ENCODE measurements around the gene EIF3I. TPM values are rescaled to one million over a fixed set of nuclear protein-coding genes. Genes with fewer than 3 reads are reported as not detected.

EIF3I gene
- total and polyA plus RNA-seq, 2 donors from 2014 or later: 132 to 178 TPM

GRCh38 chr1:32204943-32205361, 17.3 kb upstream of the EIF3I start:
- H3K4me1 ChIP-seq (ENCODE audit: control insufficient read depth in 2 of 3, insufficient read depth in 2 of 3, low read depth in 1 of 3, low read length in 3 of 3): peaks cover 4 to 22% (median 11%) of the 10 kb centered on the region in 3 donors
- no peaks in the 10 kb centered on the region for H3K9me3 ChIP-seq (ENCODE audit: control insufficient read depth in 2 of 3, insufficient read depth in 1 of 3, low read length in 3 of 3)
- H3K9ac ChIP-seq (ENCODE audit: low read length in 3 of 3): peak overlapping the region; percentile 15 to 91 (median 25)
- DNase-seq (no peak), FAIRE-seq (no peak)
- H3K27ac ChIP-seq (ENCODE audit: low read depth in 2 of 2, low read length in 2 of 2): peak overlapping the region in 1 of 2 donors; percentile 66
- H3K4me3 ChIP-seq (ENCODE audit: low read length in 3 of 3): peak overlapping the region; percentile 73 to 83 (median 78)
- H3K27me3 ChIP-seq (ENCODE audit: control insufficient read depth, insufficient read depth, low read length): no peaks in the 10 kb centered on the region
- no peak for TF ChIP-seq CTCF (IDR thresholded peaks at IDR 0.05; ENCODE audit: borderline replicate concordance, extremely low read depth, insufficient read depth)
- no peaks in the 10 kb centered on the region for H3K36me3 ChIP-seq (ENCODE audit: control insufficient read depth in 2 of 3, insufficient read depth in 3 of 3, low read length in 3 of 3)
- intact Hi-C loops (cut with DNase I): no loop called here

GRCh38 chr1:32205401-32206370, 16.5 kb upstream of the EIF3I start, which contains the start of gene IQCC:
TSS of gene IQCC (plus strand) at chr1:32205671. CDS start at chr1:32205682, 11 bp downstream.
- Histone ChIP-seq H3K9me3 (ENCODE audit: control insufficient read depth in 2 of 3, insufficient read depth in 1 of 3, low read length in 3 of 3) (no peaks in the 10 kb centered on the region), H3K27me3 (ENCODE audit: control insufficient read depth, insufficient read depth, low read length) (no peaks in the 10 kb centered on the region), H3K9ac (ENCODE audit: low read length in 3 of 3) (peak within 1 kb of the TSS; percentile 73 to 96 (median 91)), H3K4me3 (ENCODE audit: low read length in 3 of 3) (peak within 1 kb of the TSS; percentile 75 to 83 (median 78)), H3K36me3 (ENCODE audit: control insufficient read depth in 2 of 3, insufficient read depth in 3 of 3, low read length in 3 of 3) (no peaks in the 10 kb centered on the region), H3K4me1 (ENCODE audit: control insufficient read depth in 2 of 3, insufficient read depth in 2 of 3, low read depth in 1 of 3, low read length in 3 of 3) (peaks cover 2 to 21% (median 4%) of the 10 kb centered on the region in 3 donors), H3K27ac (ENCODE audit: low read depth in 2 of 2, low read length in 2 of 2) (peak within 1 kb of the TSS in 1 of 2 donors; percentile 66)
- DNase-seq (peak; percentile 95 to 97 (median 97)), FAIRE-seq (no peak)
- intact Hi-C loops (cut with DNase I): no loop called here
- TF ChIP-seq CTCF (IDR thresholded peaks at IDR 0.05; ENCODE audit: borderline replicate concordance, extremely low read depth, insufficient read depth): no peak

- intact Hi-C loops (cut with DNase I): no loop called here
- Histone ChIP-seq H3K27me3 (ENCODE audit: control insufficient read depth, insufficient read depth, low read length) (no peaks in the 10 kb centered on the region), H3K36me3 (ENCODE audit: control insufficient read depth in 2 of 3, insufficient read depth in 3 of 3, low read length in 3 of 3) (no peaks in the 10 kb centered on the region), H3K9me3 (ENCODE audit: control insufficient read depth in 2 of 3, insufficient read depth in 1 of 3, low read length in 3 of 3) (no peaks in the 10 kb centered on the region), H3K4me1 (ENCODE audit: control insufficient read depth in 2 of 3, insufficient read depth in 2 of 3, low read depth in 1 of 3, low read length in 3 of 3) (peaks cover 2 to 16% (median 4%) of the 10 kb centered on the region in 3 donors), H3K4me3 (ENCODE audit: low read length in 3 of 3) (no peak overlapping the region), H3K9ac (ENCODE audit: low read length in 3 of 3) (no peak overlapping the region), H3K27ac (ENCODE audit: low read depth in 2 of 2, low read length in 2 of 2) (no peak overlapping the region)
- no peak for TF ChIP-seq CTCF (IDR thresholded peaks at IDR 0.05; ENCODE audit: borderline replicate concordance, extremely low read depth, insufficient read depth)
- no peak for FAIRE-seq
- no peak for DNase-seq
Measured at GRCh38 chr1:32208469-32208868, 13.7 kb upstream of the EIF3I start.

Measured in kidney (tissue), 14 donors.